Neural cell (in vitro differentiated cells): ENCODE results near the gene SMG6. TPM values are rescaled to one million over a fixed set of nuclear protein-coding genes. Genes with fewer than 3 reads are reported as not detected.

Experiments
- H2AFZ ChIP-seq: fragments of 200-600, 300-800 bp; sonication (generic), shearing (Covaris generic); 2 replicates; pipeline ENCODE4 v1.6.0; 2014; ENCODE audit warnings: low read depth, mild to moderate bottlenecking, antibody characterized with exemption, low read length, moderate library complexity
- H3F3A ChIP-seq: fragments of 200-600 bp; shearing (Covaris generic); 2 replicates; pipeline ENCODE4 v1.6.1; 2016; ENCODE audit warnings: mild to moderate bottlenecking, moderate library complexity, mixed read lengths, antibody characterized with exemption, low read length; ENCODE audit not compliant: insufficient read depth, poor library complexity, severe bottlenecking
- H3K27ac ChIP-seq: fragments of 200-600, 300-800 bp; sonication (generic), shearing (Covaris generic); 2 replicates; pipeline ENCODE4 v1.5.1; 2014; ENCODE audit warnings: mild to moderate bottlenecking, low read length, moderate library complexity
- H3K27me3 ChIP-seq: fragments of 300-800, 200-600 bp; sonication (generic), shearing (Covaris generic); 2 replicates; pipeline ENCODE4 v1.6.0; 2014; ENCODE audit warnings: mild to moderate bottlenecking, low read depth, low read length, moderate library complexity; ENCODE audit not compliant: insufficient read depth
- H3K36me3 ChIP-seq: fragments of 300-800, 200-600 bp; sonication (generic), shearing (Covaris generic); 2 replicates; pipeline ENCODE4 v1.5.1; 2014; ENCODE audit warnings: mild to moderate bottlenecking, antibody characterized with exemption, low read length, moderate library complexity; ENCODE audit not compliant: insufficient read depth
- H3K4me2 ChIP-seq: fragments of 300-800, 200-600 bp; sonication (generic), shearing (Covaris generic); 2 replicates; pipeline ENCODE4 v1.6.0; 2014; ENCODE audit warnings: mild to moderate bottlenecking, low read length
- H3K4me3 ChIP-seq: fragments of 300-800, 200-600 bp; sonication (generic), shearing (Covaris generic); 2 replicates; pipeline ENCODE4 v1.5.1; 2014; ENCODE audit warnings: mild to moderate bottlenecking, low read length, moderate library complexity
- H3K79me2 ChIP-seq: fragments of 200-600 bp; shearing (Covaris generic); replicated peaks from 2 replicates; pipeline ENCODE4 v1.6.0; 2014; ENCODE audit warnings: mild to moderate bottlenecking, low read length, moderate library complexity; ENCODE audit not compliant: insufficient read depth
- H3K9ac ChIP-seq: fragments of 300-800, 200-600 bp; sonication (generic), shearing (Covaris generic); 2 replicates; pipeline ENCODE4 v1.6.1; 2016; ENCODE audit warnings: mild to moderate bottlenecking, low read length, mixed read lengths
- H3K9me2 ChIP-seq: fragments of 200-600 bp; shearing (Covaris generic); 2 replicates; pipeline ENCODE4 v1.6.1; 2016; ENCODE audit warnings: mild to moderate bottlenecking, low read length, mixed read lengths; ENCODE audit not compliant: insufficient read depth
- H3K9me3 ChIP-seq: fragments of 200-600, 300-800 bp; sonication (generic), shearing (Covaris generic); 2 replicates; pipeline ENCODE4 v1.6.1; 2016; ENCODE audit warnings: mild to moderate bottlenecking, mixed run types, low read length, moderate library complexity, mixed read lengths
- H4K20me1 ChIP-seq: fragments of 200-600 bp; shearing (Covaris generic); 2 replicates; pipeline ENCODE4 v1.6.1; 2016; ENCODE audit warnings: mild to moderate bottlenecking, mixed run types; ENCODE audit not compliant: insufficient read depth
- EP300 ChIP-seq: fragments of 450-650 bp; conservative IDR thresholded peaks from 2 replicates; pipeline ENCODE4 v1.6.1; 2014; ENCODE audit warnings: antibody characterized with exemption, mild to moderate bottlenecking, moderate library complexity; ENCODE audit not compliant: poor library complexity, severe bottlenecking
- EZH2 ChIP-seq: fragments of 200-600, 300-800 bp; shearing (Covaris generic), sonication (generic); IDR thresholded peaks from 2 replicates; pipeline ENCODE4 v1.6.1; 2014; ENCODE audit warnings: antibody characterized with exemption, low read length, borderline replicate concordance, mild to moderate bottlenecking; ENCODE audit not compliant: insufficient read depth, poor library complexity, severe bottlenecking
- MXI1 ChIP-seq: fragments of 450-650 bp; conservative IDR thresholded peaks from 2 replicates; pipeline ENCODE4 v1.6.1; 2014; ENCODE audit warnings: antibody characterized with exemption, mild to moderate bottlenecking; ENCODE audit not compliant: poor library complexity, severe bottlenecking
- POLR2AphosphoS5 ChIP-seq: IDR thresholded peaks from 2 replicates; pipeline ENCODE4 v1.6.1; 2012
- RAD21 ChIP-seq: fragments of 450-650 bp; conservative IDR thresholded peaks from 2 replicates; pipeline ENCODE4 v1.6.1; 2014; ENCODE audit warnings: antibody characterized with exemption, mild to moderate bottlenecking, moderate library complexity
- SMC3 ChIP-seq: fragments of 450-650 bp; conservative IDR thresholded peaks from 2 replicates; pipeline ENCODE4 v1.6.1; 2014; ENCODE audit warnings: antibody characterized with exemption, mild to moderate bottlenecking, moderate library complexity; ENCODE audit not compliant: poor library complexity
- TAF1 ChIP-seq: IDR thresholded peaks from 2 replicates; pipeline ENCODE4 v1.6.1; 2012; ENCODE audit warnings: low read depth
- polyA plus RNA-seq: library from polyadenylated mRNA; depleted of rRNA; stranded (reverse); fragments of >200 nt; gene quantifications from 2 replicates; pipeline ENCODE4 v1.2.3, GENCODE V29; 2014
- TF ChIP-seq, protein P1 (sequence below): fragments of 450-650 bp; IDR thresholded peaks from 2 replicates; pipeline ENCODE4 v1.5.1; 2014; ENCODE audit warnings: antibody characterized with exemption, mild to moderate bottlenecking, moderate library complexity; ENCODE audit not compliant: poor library complexity, severe bottlenecking
- TF ChIP-seq, protein P2 (sequence below): IDR thresholded peaks from 2 replicates; pipeline ENCODE4 v1.6.1; 2012; ENCODE audit warnings: borderline replicate concordance

SMG6 gene
- polyA plus RNA-seq, 1 donor from 2014 or later, result 13.9 TPM

DNA sequence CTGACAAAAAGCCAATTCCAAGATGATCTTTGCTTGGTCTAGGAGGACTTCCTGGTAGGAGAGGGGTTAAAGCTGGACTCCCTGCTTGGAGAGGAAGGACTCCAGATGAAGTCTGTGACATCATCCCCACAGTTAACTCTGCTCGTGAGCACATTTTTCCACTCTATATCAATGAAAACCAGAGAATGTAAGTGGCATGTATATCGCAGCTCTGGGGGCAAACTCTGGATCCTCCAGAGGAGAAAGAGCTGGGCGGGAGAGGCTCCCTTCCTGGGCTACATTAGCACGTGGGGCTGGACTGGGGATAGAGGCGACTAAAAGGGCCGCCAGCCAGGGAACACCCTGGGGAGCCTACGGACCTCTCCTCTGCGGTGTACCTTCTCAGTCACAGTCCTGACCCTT lies 214.6 kb downstream of the SMG6 start:
- Histone ChIP-seq H3K9ac (no peak overlapping the region), H3K4me3 (no peak overlapping the region), H3F3A (no peaks in the 10 kb centered on the region), H3K9me2 (no peaks in the 10 kb centered on the region), H3K4me2 (no peak overlapping the region), H3K79me2 (no peaks in the 10 kb centered on the region), H3K27ac (no peak overlapping the region), H3K9me3 (no peaks in the 10 kb centered on the region), H4K20me1 (no peaks in the 10 kb centered on the region), H2AFZ (no peak overlapping the region), H3K27me3 (no peaks in the 10 kb centered on the region), H3K36me3 (no peaks in the 10 kb centered on the region)
- TF ChIP-seq SMC3, result no peak
- TF ChIP-seq, protein P1, sequence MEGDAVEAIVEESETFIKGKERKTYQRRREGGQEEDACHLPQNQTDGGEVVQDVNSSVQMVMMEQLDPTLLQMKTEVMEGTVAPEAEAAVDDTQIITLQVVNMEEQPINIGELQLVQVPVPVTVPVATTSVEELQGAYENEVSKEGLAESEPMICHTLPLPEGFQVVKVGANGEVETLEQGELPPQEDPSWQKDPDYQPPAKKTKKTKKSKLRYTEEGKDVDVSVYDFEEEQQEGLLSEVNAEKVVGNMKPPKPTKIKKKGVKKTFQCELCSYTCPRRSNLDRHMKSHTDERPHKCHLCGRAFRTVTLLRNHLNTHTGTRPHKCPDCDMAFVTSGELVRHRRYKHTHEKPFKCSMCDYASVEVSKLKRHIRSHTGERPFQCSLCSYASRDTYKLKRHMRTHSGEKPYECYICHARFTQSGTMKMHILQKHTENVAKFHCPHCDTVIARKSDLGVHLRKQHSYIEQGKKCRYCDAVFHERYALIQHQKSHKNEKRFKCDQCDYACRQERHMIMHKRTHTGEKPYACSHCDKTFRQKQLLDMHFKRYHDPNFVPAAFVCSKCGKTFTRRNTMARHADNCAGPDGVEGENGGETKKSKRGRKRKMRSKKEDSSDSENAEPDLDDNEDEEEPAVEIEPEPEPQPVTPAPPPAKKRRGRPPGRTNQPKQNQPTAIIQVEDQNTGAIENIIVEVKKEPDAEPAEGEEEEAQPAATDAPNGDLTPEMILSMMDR, result no peak
- TF ChIP-seq POLR2AphosphoS5, result no peak
- TF ChIP-seq, protein P2, sequence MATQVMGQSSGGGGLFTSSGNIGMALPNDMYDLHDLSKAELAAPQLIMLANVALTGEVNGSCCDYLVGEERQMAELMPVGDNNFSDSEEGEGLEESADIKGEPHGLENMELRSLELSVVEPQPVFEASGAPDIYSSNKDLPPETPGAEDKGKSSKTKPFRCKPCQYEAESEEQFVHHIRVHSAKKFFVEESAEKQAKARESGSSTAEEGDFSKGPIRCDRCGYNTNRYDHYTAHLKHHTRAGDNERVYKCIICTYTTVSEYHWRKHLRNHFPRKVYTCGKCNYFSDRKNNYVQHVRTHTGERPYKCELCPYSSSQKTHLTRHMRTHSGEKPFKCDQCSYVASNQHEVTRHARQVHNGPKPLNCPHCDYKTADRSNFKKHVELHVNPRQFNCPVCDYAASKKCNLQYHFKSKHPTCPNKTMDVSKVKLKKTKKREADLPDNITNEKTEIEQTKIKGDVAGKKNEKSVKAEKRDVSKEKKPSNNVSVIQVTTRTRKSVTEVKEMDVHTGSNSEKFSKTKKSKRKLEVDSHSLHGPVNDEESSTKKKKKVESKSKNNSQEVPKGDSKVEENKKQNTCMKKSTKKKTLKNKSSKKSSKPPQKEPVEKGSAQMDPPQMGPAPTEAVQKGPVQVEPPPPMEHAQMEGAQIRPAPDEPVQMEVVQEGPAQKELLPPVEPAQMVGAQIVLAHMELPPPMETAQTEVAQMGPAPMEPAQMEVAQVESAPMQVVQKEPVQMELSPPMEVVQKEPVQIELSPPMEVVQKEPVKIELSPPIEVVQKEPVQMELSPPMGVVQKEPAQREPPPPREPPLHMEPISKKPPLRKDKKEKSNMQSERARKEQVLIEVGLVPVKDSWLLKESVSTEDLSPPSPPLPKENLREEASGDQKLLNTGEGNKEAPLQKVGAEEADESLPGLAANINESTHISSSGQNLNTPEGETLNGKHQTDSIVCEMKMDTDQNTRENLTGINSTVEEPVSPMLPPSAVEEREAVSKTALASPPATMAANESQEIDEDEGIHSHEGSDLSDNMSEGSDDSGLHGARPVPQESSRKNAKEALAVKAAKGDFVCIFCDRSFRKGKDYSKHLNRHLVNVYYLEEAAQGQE, result no peak
- TF ChIP-seq TAF1, result no peak
- TF ChIP-seq MXI1, result no peak
- TF ChIP-seq RAD21, result no peak
- TF ChIP-seq EP300, result no peak
- TF ChIP-seq EZH2, result no peak

DNA sequence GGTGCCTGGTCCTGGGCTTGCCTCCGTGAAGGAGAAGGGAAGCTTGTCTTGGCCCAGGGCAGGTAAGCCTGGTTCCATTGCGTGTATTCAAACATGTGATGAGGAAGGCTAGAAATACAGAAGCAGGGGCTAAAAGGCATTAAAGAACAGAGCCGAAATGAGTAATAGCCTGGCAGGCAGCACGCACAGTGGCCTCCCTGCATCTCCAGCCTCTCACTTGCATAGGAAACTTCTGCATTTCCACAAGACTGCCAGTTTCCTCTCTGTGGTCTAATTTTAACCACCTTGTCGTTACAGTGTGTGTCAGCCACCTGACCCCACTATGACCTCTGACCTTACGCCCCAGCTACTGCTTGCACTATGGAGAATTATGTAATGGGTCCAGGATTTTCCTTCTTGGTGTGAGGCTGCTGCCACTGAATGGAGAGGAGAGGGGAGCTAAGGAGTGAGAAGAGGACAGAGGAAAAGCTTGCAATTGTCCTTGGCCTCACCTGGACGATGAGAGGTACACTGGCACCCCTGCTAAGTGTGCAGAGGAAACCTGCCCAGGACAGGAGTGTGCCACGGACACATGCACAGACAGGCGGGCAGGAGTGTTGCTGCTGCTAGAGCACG lies 215.9 kb downstream of the SMG6 start:
- H3K27ac ChIP-seq, result no peak overlapping the region
- H3K9me2 ChIP-seq, result no peaks in the 10 kb centered on the region
- H4K20me1 ChIP-seq, result no peaks in the 10 kb centered on the region
- H3K4me2 ChIP-seq, result no peak overlapping the region
- H3K79me2 ChIP-seq, result no peaks in the 10 kb centered on the region
- no peaks in the 10 kb centered on the region for H3K9me3 ChIP-seq
- H3K9ac ChIP-seq, result no peak overlapping the region
- H2AFZ ChIP-seq, result no peak overlapping the region
- H3K36me3 ChIP-seq, result no peaks in the 10 kb centered on the region
- no peaks in the 10 kb centered on the region for H3F3A ChIP-seq
- TF ChIP-seq EZH2 (no peak), TAF1 (no peak), EP300 (no peak), MXI1 (no peak), RAD21 (no peak), SMC3 (no peak), POLR2AphosphoS5 (no peak)
- TF ChIP-seq, protein P1, result no peak
- TF ChIP-seq, protein P2, result no peak
- H3K27me3 ChIP-seq, result no peaks in the 10 kb centered on the region
- no peak overlapping the region for H3K4me3 ChIP-seq
